Measurements from ENCODE around the gene AUP1. TPM values are rescaled to one million over a fixed set of nuclear protein-coding genes. Genes with fewer than 3 reads are reported as not detected.

The AUP1 gene
- polyA plus RNA-seq, 3 donors: 130 to 385 (median 149) TPM

- peaks cover 29% of the 10 kb centered on the region for H3K4me1 Mint-ChIP-seq
- Histone ChIP-seq H3K4me3 (replicated peaks in 1 of 3; ENCODE audit: low read depth in 2 of 3, low read length in 3 of 3) (peak within 1 kb of the TSS; percentile 61 to 94 (median 86)), H4K20me1 (ENCODE audit: insufficient read depth, low read length) (peaks cover 20% of the 10 kb centered on the region), H3K9me3 (replicated peaks in 1 of 2; ENCODE audit: control insufficient read depth in 1 of 2, insufficient read depth in 1 of 2, low read length in 2 of 2) (no peaks in the 10 kb centered on the region), H3K36me3 (replicated peaks in 1 of 2; ENCODE audit: control insufficient read depth in 1 of 2, insufficient read depth in 2 of 2, low read length in 2 of 2) (peaks cover 18 to 40% of the 10 kb centered on the region in 2 donors), H3K27ac (ENCODE audit: low read depth in 1 of 2, low read length in 2 of 2) (peak within 1 kb of the TSS; percentile 84 to 90), H3K27me3 (ENCODE audit: control insufficient read depth in 2 of 2, insufficient read depth in 2 of 2, low read length in 2 of 2) (no peaks in the 10 kb centered on the region), H3K4me2 (replicated peaks; ENCODE audit: extremely low read depth, low read length, poor library complexity, severe bottlenecking) (peak within 1 kb of the TSS; percentile 95), H3K9ac (ENCODE audit: insufficient read depth, low read length, poor library complexity, severe bottlenecking) (peak within 1 kb of the TSS; percentile 76), H3K4me1 (ENCODE audit: control insufficient read depth in 1 of 2, insufficient read depth in 2 of 2, low read length in 2 of 2) (peaks cover 24 to 32% of the 10 kb centered on the region in 2 donors), H3K79me2 (ENCODE audit: insufficient read depth, low read length) (peaks cover 49% of the 10 kb centered on the region), H2AFZ (ENCODE audit: insufficient read depth, low read depth, low read length, poor library complexity, severe bottlenecking) (peak within 1 kb of the TSS; percentile 98)
- peak; percentile 93 to 95 (median 94) for DNase-seq
- H3K36me3 Mint-ChIP-seq: peaks cover 31 to 47% of the 10 kb centered on the region in 2 donors
- H3K27ac Mint-ChIP-seq: peak within 1 kb of the TSS; percentile 90 to 100 (median 99)
- H3K27me3 Mint-ChIP-seq (ENCODE audit: low read depth in 3 of 3): peaks cover 0 to 2% (median 0%) of the 10 kb centered on the region in 3 donors
- 1% methylated on average over 43 of the region's 50 CpGs for WGBS (ENCODE audit: insufficient coverage)
- H3K4me3 Mint-ChIP-seq: peak within 1 kb of the TSS; percentile 100
- no peaks in the 10 kb centered on the region for H3K9me3 Mint-ChIP-seq
- intact Hi-C loops (cut with micrococcal nuclease): loop anchor here (1.0 to 5.0 kb wide), 6 partner anchors 28 to 104 kb away; partner anchors contain the start of genes AUP1 (in 2 of the 2), HTRA2 (in 2 of the 2), INO80B (in 2 of the 2) and DQX1 (in 1 of the 2)
- TF ChIP-seq CTCF (IDR thresholded peaks at IDR 0.05): peak; percentile 88
These were observed 46.5 kb downstream of the AUP1 start, which contains the start of the genes CCDC142 and TTC31 for GRCh38 chr2:74482801-74483674. Gene CCDC142 (minus strand): TSS chr2:74482998. CDS start chr2:74482837, 161 bp downstream. Gene TTC31 (plus strand): TSS chr2:74483081. CDS start chr2:74483096, 15 bp downstream.
